Activated CD8-positive, alpha-beta T cell treated with anti-CD3 and anti-CD28 coated beads, Interleukin-2, amount 10 ng/mL, durations not matched to agents 7 days and 5 days (primary cell): ENCODE data around the gene ANKRD36B. TPM values are rescaled to one million over a fixed set of nuclear protein-coding genes. Genes with fewer than 3 reads are reported as not detected.
"Not testable (repeated sequence)": the region's sequence is repeated elsewhere in the genome, so short reads cannot be mapped to it uniquely, and the experiment has no call there.

Experiments
- ATAC-seq: fragments of 150-1000 bp; cut with Tn5 transposase; one replicate; pipeline ENCODE4 v1.10.0; 2021; ENCODE audit warnings: moderate library complexity
- CTCF ChIA-PET: fragments of 350-600 bp; sonication (Branson Sonifier 250); formaldehyde crosslinking; loops from one replicate; lab custom pipeline; 2021; ENCODE audit warnings: antibody characterized with exemption; lab: Charles Lee
- POLR2A ChIA-PET: fragments of 350-600 bp; sonication (Branson Sonifier 250); formaldehyde crosslinking; loops from one replicate; lab custom pipeline; 2021; ENCODE audit warnings: antibody characterized with exemption; lab: Charles Lee
- DNase-seq: peaks from one replicate; pipeline ENCODE4 v3.0.0-alpha.2; 2020
- H3K27ac Mint-ChIP-seq: one replicate; pipeline ENCODE4 v1.8.0; 2021; ENCODE audit warnings: mild to moderate bottlenecking, mixed read lengths
- H3K27me3 Mint-ChIP-seq: one replicate; pipeline ENCODE4 v1.8.0; 2021; ENCODE audit warnings: low read depth, mixed read lengths
- H3K36me3 Mint-ChIP-seq: one replicate; pipeline ENCODE4 v1.8.0; 2021; ENCODE audit warnings: low read depth, mixed read lengths
- H3K4me1 Mint-ChIP-seq: one replicate; pipeline ENCODE4 v1.8.0; 2021; ENCODE audit warnings: low read depth, mixed read lengths
- H3K4me3 Mint-ChIP-seq: one replicate; pipeline ENCODE4 v1.8.0; 2021; ENCODE audit warnings: mild to moderate bottlenecking, mixed read lengths
- H3K9me3 Mint-ChIP-seq: one replicate; pipeline ENCODE4 v1.8.0; 2022; ENCODE audit warnings: mixed read lengths; ENCODE audit not compliant: insufficient read depth
- total RNA-seq, 2 experiments: library from RNA; stranded (reverse); gene quantifications; one replicate each; pipeline ENCODE4 v1.2.3, GENCODE V29; 2021

The ANKRD36B gene
- total RNA-seq, 2 experiments from 2014 or later, result 51.3 to 59.2 TPM

DNA sequence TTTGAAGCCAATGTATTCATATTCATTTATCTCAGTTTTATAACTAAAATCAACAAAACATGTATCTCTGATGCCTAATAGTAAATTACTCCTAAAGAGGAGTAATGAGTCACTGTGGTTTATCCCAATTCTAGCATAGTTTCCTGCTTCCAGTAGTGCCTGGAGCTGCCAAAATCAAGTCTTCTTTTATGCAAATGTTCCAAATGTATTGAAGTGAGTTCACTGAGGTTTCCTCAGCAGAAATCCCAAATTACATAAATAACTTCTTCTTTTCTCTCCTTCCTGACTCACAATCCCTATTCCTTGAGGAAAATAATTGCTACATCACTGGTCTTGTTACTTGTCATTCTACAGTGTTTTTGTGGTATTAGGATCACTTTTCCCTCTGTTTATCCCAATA is 44.8 kb downstream of the ANKRD36B start:
- DNase-seq, H3K4me3 Mint-ChIP-seq, H3K4me1 Mint-ChIP-seq, H3K9me3 Mint-ChIP-seq, POLR2A ChIA-PET, H3K27ac Mint-ChIP-seq, H3K27me3 Mint-ChIP-seq, CTCF ChIA-PET, ATAC-seq: not testable (repeated sequence)
- H3K36me3 Mint-ChIP-seq, result peaks cover 19% of the 10 kb centered on the region

DNA sequence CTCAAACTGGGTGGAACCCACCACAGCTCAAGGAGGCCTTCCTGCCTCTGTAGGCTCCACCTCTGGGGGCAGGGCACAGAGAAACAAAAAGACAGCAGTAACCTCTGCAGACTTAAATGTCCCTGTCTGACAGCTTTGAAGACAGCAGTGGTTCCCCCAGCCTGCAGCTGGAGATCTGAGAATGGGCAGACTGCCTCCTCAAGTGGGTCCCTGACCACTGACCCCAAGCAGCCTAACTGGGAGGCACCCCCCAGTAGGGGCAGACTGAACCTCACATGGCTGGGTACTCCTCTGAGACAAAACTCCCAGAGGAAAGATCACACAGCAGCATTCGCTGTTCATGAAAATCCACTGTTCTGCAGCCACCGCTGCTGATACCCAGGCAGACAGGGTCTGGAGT is 63.8 kb downstream of the ANKRD36B start:
- H3K27me3 Mint-ChIP-seq, CTCF ChIA-PET, ATAC-seq, H3K36me3 Mint-ChIP-seq, H3K27ac Mint-ChIP-seq, H3K9me3 Mint-ChIP-seq, H3K4me1 Mint-ChIP-seq, POLR2A ChIA-PET, DNase-seq, H3K4me3 Mint-ChIP-seq: not testable (repeated sequence)

DNA sequence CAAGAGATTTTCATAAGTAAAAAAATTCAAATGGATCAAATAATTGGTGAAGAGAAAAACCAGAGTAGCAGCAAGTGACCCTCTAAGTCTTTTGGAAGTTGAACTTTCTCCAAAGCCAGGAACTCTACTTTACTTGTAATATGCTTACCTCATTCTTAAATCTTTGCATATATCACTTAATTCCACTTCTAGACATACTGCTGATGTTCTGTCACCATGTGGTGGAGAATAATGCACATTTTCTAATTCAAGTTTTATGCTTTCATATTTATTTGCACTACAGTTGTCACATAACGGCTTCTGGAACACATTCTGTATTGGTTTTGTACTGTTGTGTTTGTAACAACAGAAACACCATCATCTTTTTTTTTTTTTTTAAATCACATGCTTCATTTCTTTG is 65.9 kb downstream of the ANKRD36B start:
- H3K9me3 Mint-ChIP-seq, H3K4me3 Mint-ChIP-seq, CTCF ChIA-PET, H3K4me1 Mint-ChIP-seq, H3K36me3 Mint-ChIP-seq, DNase-seq, H3K27me3 Mint-ChIP-seq, POLR2A ChIA-PET, ATAC-seq, H3K27ac Mint-ChIP-seq: not testable (repeated sequence)

DNA sequence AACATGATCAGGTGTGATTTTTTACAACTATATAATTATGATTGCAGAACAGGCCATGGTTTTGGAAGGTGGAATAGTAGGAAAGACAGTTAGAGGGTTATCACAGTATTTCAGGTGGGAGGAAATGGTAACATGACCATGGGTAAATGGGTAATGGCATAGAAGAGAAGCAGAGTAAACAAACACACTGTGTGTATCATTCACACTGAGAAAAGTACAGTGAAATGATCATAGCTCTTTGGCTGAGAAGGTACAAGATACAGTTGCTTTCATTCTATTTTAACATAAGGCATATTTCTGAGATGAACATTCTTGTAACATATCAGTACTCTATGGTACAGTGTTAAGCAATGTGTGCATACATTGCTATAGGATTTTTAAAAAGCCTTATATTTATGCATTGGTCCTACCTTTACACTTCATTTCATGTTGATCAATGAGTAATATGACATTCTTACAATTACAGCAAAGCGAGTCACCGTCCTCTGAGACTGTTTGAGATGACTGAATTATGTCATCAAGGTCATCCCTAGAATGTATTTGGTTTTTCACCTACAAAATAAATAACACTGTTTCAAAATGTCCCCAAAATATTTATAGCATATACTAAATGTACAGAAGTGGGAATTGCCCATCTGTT is 66.6 kb downstream of the ANKRD36B start:
- DNase-seq, H3K9me3 Mint-ChIP-seq, H3K4me1 Mint-ChIP-seq, H3K4me3 Mint-ChIP-seq, H3K27me3 Mint-ChIP-seq, H3K36me3 Mint-ChIP-seq, CTCF ChIA-PET, H3K27ac Mint-ChIP-seq, POLR2A ChIA-PET, ATAC-seq: not testable (repeated sequence)

DNA sequence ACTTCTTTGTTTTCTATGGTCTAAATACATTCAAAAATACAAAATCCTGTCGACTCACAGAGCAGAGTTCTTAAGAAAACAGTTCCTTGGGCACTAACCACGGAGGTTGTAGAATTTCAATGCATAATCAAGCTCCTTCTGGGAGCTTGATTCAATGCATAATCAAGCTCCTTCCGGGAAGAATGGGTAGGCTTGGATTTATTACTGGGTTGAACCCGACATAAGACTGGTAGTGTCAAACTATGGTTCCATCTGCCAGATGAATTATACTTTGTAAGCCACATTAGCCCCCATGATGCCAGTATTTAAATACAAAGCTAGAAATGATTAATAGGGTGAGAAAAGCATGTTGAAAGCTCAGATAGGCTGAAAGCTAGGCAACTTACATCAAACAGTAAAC is 94.0 kb downstream of the ANKRD36B start:
- H3K27me3 Mint-ChIP-seq, DNase-seq, CTCF ChIA-PET, H3K9me3 Mint-ChIP-seq, ATAC-seq, POLR2A ChIA-PET, H3K36me3 Mint-ChIP-seq, H3K4me3 Mint-ChIP-seq, H3K4me1 Mint-ChIP-seq, H3K27ac Mint-ChIP-seq: not testable (repeated sequence)

DNA sequence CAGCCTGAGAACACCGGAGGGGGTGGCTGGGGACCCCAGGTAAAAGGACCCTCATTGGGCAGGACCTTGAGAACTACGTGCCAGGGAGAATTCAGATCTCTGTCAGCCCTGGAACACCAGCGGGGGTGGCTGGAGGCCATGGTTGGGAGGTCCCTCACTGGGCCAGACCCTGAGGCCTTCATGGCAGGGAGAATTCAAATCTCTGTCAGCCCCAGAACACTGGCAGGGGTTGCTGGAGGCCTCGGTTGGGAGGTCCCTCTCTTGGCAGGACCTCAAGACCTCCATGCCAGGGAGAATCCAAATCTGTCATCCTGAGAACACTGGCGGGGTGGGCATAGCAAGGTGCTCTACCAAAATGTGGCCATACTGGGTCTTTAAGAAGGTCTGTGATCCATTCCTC is 99.5 kb downstream of the ANKRD36B start:
- H3K4me1 Mint-ChIP-seq, H3K36me3 Mint-ChIP-seq, H3K4me3 Mint-ChIP-seq, ATAC-seq, H3K27me3 Mint-ChIP-seq, H3K27ac Mint-ChIP-seq, H3K9me3 Mint-ChIP-seq, CTCF ChIA-PET, POLR2A ChIA-PET: not testable (repeated sequence)
- peak; percentile 18 for DNase-seq

Other genes with a start within 250 kb of the ANKRD36B start
- 100 to 1,000 TPM; 215 to 216 TPM for gene COX5B, start 56.2 kb upstream of the ANKRD36B start, total RNA-seq
- gene ACTR1B, start 74.2 kb upstream of the ANKRD36B start, total RNA-seq, result 10 to 100 TPM; 73.2 to 74.3 TPM
- 1 to 10 TPM; 4.0 to 5.5 TPM for gene C2orf92, start 79.8 kb upstream of the ANKRD36B start, total RNA-seq
- gene ZAP70, start 123.7 kb upstream of the ANKRD36B start, total RNA-seq, result 100 to 1,000 TPM; 268 to 297 TPM